Thymus (tissue), 11 donors: ENCODE data around the gene PCDH7. TPM values are rescaled to one million over a fixed set of nuclear protein-coding genes. Genes with fewer than 3 reads are reported as not detected.
A peak's percentile ranks its signal among the peaks of the same experiment; 100 is the strongest.

Experiments used
- DNase-seq, 9 donors: peaks; one replicate each; pipeline ENCODE4 v3.0.0-alpha.2; 2013; ENCODE audit warnings: low spot score in 9 of 9, low read depth in 6 of 9, missing footprints in 1 of 9
- H3K27ac ChIP-seq, 2 donors: one replicate each; pipeline ENCODE4 v1.5.1; 2013; ENCODE audit warnings: control low read depth in 1 of 2, low read depth in 1 of 2, low read length in 1 of 2, mild to moderate bottlenecking in 1 of 2, moderate library complexity in 1 of 2
- H3K27me3 ChIP-seq, 2 donors: one replicate each; pipeline ENCODE4 v1.5.1; 2013; ENCODE audit warnings: low read length in 1 of 2; ENCODE audit not compliant: control insufficient read depth in 2 of 2, insufficient read depth in 1 of 2
- H3K36me3 ChIP-seq, 2 donors: one replicate each; pipeline ENCODE4 v1.5.1; 2013; ENCODE audit warnings: low read length in 1 of 2, mild to moderate bottlenecking in 1 of 2, moderate library complexity in 1 of 2; ENCODE audit not compliant: control insufficient read depth in 2 of 2, insufficient read depth in 2 of 2
- H3K4me1 ChIP-seq, 2 donors: one replicate each; pipeline ENCODE4 v1.5.1; 2013; ENCODE audit warnings: low read length in 2 of 2; ENCODE audit not compliant: control insufficient read depth in 2 of 2, insufficient read depth in 2 of 2
- H3K4me3 ChIP-seq, 2 donors: one replicate each; pipeline ENCODE4 v1.5.1; 2013; ENCODE audit warnings: low read length in 2 of 2, control low read depth in 1 of 2, mild to moderate bottlenecking in 1 of 2
- H3K9me3 ChIP-seq, 2 donors: one replicate each; pipeline ENCODE4 v1.5.1; 2013; ENCODE audit warnings: low read length in 1 of 2, mild to moderate bottlenecking in 1 of 2; ENCODE audit not compliant: control insufficient read depth in 2 of 2, insufficient read depth in 1 of 2
- WGBS: extraction: QIAGEN DNeasy Blood & Tissue Kit; methylation state at CpG from one replicate; pipeline ENCODE4 v1.1.7; 2013; 5-methylcytosine and 5-hydroxymethylcytosine counted together
- polyA plus RNA-seq: library from polyadenylated mRNA; stranded (reverse); fragments of 200-250 nt; gene quantifications from one replicate; pipeline ENCODE4 v1.2.3, GENCODE V29; 2013
- total RNA-seq: library from RNA; stranded (reverse); fragments of 120-200 nt; gene quantifications from one replicate; pipeline ENCODE4 v1.2.4, GENCODE V29; 2013
- donor health status: healthy.

PCDH7 gene
- total and polyA plus RNA-seq, 2 donors, result 0.64 to 2.4 TPM

- DNase-seq, result no peak
- H3K4me1 ChIP-seq, result peaks cover 0 to 13% of the 10 kb centered on the region in 2 donors
These were observed 1.3 kb upstream of the PCDH7 start for GRCh38 chr4:30718641-30719453.

GRCh38 chr4:30719454-30720020, 632 bp upstream of the PCDH7 start:
- H3K27ac ChIP-seq, result peak overlapping the region in 1 of 2 donors; percentile 17
- DNase-seq, result peak in 1 of 9 donors; percentile 3
- no peaks in the 10 kb centered on the region for H3K9me3 ChIP-seq
- WGBS, result under 1% methylated on average over 42 of the region's 42 CpGs
- H3K36me3 ChIP-seq, result no peaks in the 10 kb centered on the region
- peaks cover 0 to 13% of the 10 kb centered on the region in 2 donors for H3K4me1 ChIP-seq
- H3K27me3 ChIP-seq, result peaks cover 55 to 75% of the 10 kb centered on the region in 2 donors
- H3K4me3 ChIP-seq, result peak overlapping the region; percentile 16 to 27

More at GRCh38 chr4:30718641-30719453, 1.3 kb upstream of the PCDH7 start:
- no peaks in the 10 kb centered on the region for H3K36me3 ChIP-seq
- no peaks in the 10 kb centered on the region for H3K9me3 ChIP-seq
- peak overlapping the region in 1 of 2 donors; percentile 26 for H3K27ac ChIP-seq
- H3K27me3 ChIP-seq, result peaks cover 55 to 71% of the 10 kb centered on the region in 2 donors
- WGBS, result 3% methylated on average over 33 of the region's 33 CpGs
- peak overlapping the region; percentile 13 to 16 for H3K4me3 ChIP-seq

GRCh38 chr4:30720661-30721184, 554 bp downstream of the PCDH7 start:
- peak in 1 of 9 donors; percentile 0 for DNase-seq
- no peak overlapping the region for H3K27ac ChIP-seq
- peaks cover 0 to 13% of the 10 kb centered on the region in 2 donors for H3K4me1 ChIP-seq
- H3K9me3 ChIP-seq, result no peaks in the 10 kb centered on the region
- H3K36me3 ChIP-seq, result no peaks in the 10 kb centered on the region
- 2% methylated on average over 41 of the region's 41 CpGs for WGBS
- peak overlapping the region in 1 of 2 donors; percentile 26 for H3K4me3 ChIP-seq
- peaks cover 55 to 75% of the 10 kb centered on the region in 2 donors for H3K27me3 ChIP-seq

GRCh38 chr4:30721185-30722091, 1.3 kb downstream of the PCDH7 start:
- H3K4me3 ChIP-seq, result peak overlapping the region; percentile 18 to 26
- H3K27me3 ChIP-seq, result peaks cover 55 to 75% of the 10 kb centered on the region in 2 donors
- WGBS, result 2% methylated on average over 95 of the region's 95 CpGs
- no peaks in the 10 kb centered on the region for H3K9me3 ChIP-seq
- DNase-seq, result no peak
- H3K4me1 ChIP-seq, result peaks cover 0 to 13% of the 10 kb centered on the region in 2 donors
- no peak overlapping the region for H3K27ac ChIP-seq
- no peaks in the 10 kb centered on the region for H3K36me3 ChIP-seq

- Histone ChIP-seq H3K4me3 (peak overlapping the region in 1 of 2 donors; percentile 18), H3K27ac (no peak overlapping the region), H3K9me3 (no peaks in the 10 kb centered on the region), H3K27me3 (peaks cover 55 to 72% of the 10 kb centered on the region in 2 donors), H3K36me3 (no peaks in the 10 kb centered on the region), H3K4me1 (peaks cover 0 to 13% of the 10 kb centered on the region in 2 donors)
- WGBS, result 3% methylated on average over 39 of the region's 39 CpGs
- no peak for DNase-seq
These were observed 1.9 kb downstream of the PCDH7 start for GRCh38 chr4:30722092-30722358.

- no peak for DNase-seq
- Histone ChIP-seq H3K4me1 (peaks cover 0 to 12% of the 10 kb centered on the region in 2 donors), H3K4me3 (no peak overlapping the region), H3K9me3 (no peaks in the 10 kb centered on the region), H3K36me3 (no peaks in the 10 kb centered on the region), H3K27me3 (peaks cover 50 to 66% of the 10 kb centered on the region in 2 donors), H3K27ac (no peak overlapping the region)
- 9% methylated on average over 77 of the region's 77 CpGs for WGBS
These were observed 2.4 kb downstream of the PCDH7 start for GRCh38 chr4:30722359-30723200.

GRCh38 chr4:30723201-30723955, 3.2 kb downstream of the PCDH7 start:
- 39% methylated on average over 15 of the region's 15 CpGs for WGBS
- Histone ChIP-seq H3K27ac (no peak overlapping the region), H3K4me1 (peaks cover 0 to 6% of the 10 kb centered on the region in 2 donors), H3K27me3 (peaks cover 44 to 58% of the 10 kb centered on the region in 2 donors), H3K4me3 (no peak overlapping the region), H3K9me3 (no peaks in the 10 kb centered on the region), H3K36me3 (no peaks in the 10 kb centered on the region)
- DNase-seq, result no peak

- Histone ChIP-seq H3K4me1 (peaks cover 0 to under 1% of the 10 kb centered on the region in 2 donors), H3K9me3 (no peaks in the 10 kb centered on the region), H3K27ac (no peak overlapping the region), H3K4me3 (no peak overlapping the region), H3K36me3 (no peaks in the 10 kb centered on the region), H3K27me3 (peaks cover 35 to 50% of the 10 kb centered on the region in 2 donors)
- no peak for DNase-seq
- WGBS, result 95% methylated on average over 4 of the region's 4 CpGs
These were observed 4.1 kb downstream of the PCDH7 start for GRCh38 chr4:30724247-30724646.
